ENCODE measurements around the gene LRRK1.

- TF ChIP-seq CTCF (IDR thresholded peaks at IDR 0.05) (no peak), POLR2A (IDR thresholded peaks at IDR 0.05) (no peak), EP300 (IDR thresholded peaks at IDR 0.05) (no peak)
Observed at GRCh38 chr15:101052681-101053121, 133.5 kb downstream of the LRRK1 start.

Data from ovary (tissue), 3 donors.